ENCODE measurements around the gene CATSPER3.

The CATSPER3 gene

DNA sequence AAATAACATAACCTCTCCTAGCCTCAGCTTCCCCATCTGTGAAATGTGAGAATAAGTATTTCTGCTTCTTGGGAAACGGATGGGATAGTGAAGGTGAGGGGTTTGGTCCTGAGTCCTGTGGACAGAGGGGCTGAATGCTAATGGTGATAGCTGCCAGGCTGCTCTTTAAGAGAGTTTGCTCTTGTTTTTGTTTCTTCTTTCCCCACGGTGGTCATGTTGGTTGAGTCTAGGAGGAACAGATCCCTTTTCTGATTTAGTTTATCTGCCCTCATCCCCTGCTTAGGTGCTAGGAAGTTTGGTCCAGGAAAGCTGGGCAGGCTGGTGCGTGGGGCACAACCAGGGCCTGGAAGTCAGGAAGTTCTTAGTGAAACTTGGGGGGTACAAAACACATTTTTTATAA is 74.0 kb downstream of the CATSPER3 start:
- TF ChIP-seq CTCF (conservative IDR thresholded peaks at IDR 0.05; ENCODE audit: low read depth, low read length): no peak
- no peak overlapping the region for H3K4me3 ChIP-seq (ENCODE audit: low read length)
- DNase-seq (ENCODE audit: low read depth): no peak

DNA sequence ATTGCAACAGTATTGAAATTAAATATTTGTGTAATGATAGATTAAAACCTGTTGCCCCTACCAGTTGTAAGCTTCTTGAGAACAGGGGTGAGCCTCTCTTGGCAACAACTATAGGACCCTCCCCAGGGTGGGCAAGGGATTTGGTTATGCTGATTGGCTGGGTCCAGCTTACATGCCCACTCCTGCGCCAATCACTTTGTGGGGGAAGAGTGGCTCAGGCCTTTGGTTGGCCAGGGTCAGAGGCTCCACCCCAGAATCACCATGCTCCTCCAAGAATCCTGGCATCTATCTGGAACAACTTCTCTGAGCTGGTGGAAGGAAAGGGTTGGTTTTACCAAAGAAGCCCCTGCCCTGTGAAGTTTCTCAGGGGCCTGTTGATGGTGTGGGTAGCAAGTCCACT is 74.9 kb downstream of the CATSPER3 start:
- no peak for TF ChIP-seq CTCF (conservative IDR thresholded peaks at IDR 0.05; ENCODE audit: low read depth, low read length)
- no peak for DNase-seq (ENCODE audit: low read depth)
- H3K4me3 ChIP-seq (ENCODE audit: low read length): no peak overlapping the region

GRCh38 chr5:135045488-135045887 is 77.8 kb downstream of the CATSPER3 start:
- no peak for TF ChIP-seq CTCF (conservative IDR thresholded peaks at IDR 0.05; ENCODE audit: low read depth, low read length)
- H3K4me3 ChIP-seq (ENCODE audit: low read length): no peak overlapping the region
- DNase-seq (ENCODE audit: low read depth): no peak

GRCh38 chr5:135046661-135047346 is 79.1 kb downstream of the CATSPER3 start:
- no peak for TF ChIP-seq CTCF (conservative IDR thresholded peaks at IDR 0.05; ENCODE audit: low read depth, low read length)
- H3K4me3 ChIP-seq (ENCODE audit: low read length): no peak overlapping the region

GRCh38 chr5:135047347-135047695 is 79.6 kb downstream of the CATSPER3 start:
- H3K4me3 ChIP-seq (ENCODE audit: low read length): no peak overlapping the region
- DNase-seq (ENCODE audit: low read depth): no peak
- TF ChIP-seq CTCF (conservative IDR thresholded peaks at IDR 0.05; ENCODE audit: low read depth, low read length): no peak

More at GRCh38 chr5:135046661-135047346, 79.1 kb downstream of the CATSPER3 start:
- DNase-seq (ENCODE audit: low read depth): no peak

- H3K4me3 ChIP-seq (ENCODE audit: low read length): no peak overlapping the region
- no peak for TF ChIP-seq CTCF (conservative IDR thresholded peaks at IDR 0.05; ENCODE audit: low read depth, low read length)
- no peak for DNase-seq (ENCODE audit: low read depth)
These were observed 80.6 kb downstream of the CATSPER3 start for GRCh38 chr5:135048286-135048685.

DNA sequence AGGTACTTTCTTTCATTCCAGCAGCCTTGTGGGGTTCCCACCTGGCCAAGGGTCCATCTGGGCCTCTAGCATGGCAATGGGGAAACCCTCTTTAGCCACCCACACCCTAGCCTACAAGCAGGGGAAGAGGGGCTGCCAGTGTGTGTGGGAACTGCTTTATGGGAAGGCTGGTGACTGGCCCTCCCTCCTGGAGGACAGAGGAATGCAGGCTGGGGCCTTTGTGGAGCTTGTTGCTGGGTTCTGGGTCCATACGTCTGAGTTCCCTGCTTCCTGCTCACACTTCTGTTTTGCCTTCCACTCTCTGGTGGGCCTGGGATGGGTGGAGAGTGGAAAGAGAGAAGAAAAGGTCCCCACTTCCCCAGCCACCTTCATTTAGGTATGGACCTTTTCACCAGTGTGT is 81.2 kb downstream of the CATSPER3 start:
- DNase-seq (ENCODE audit: low read depth): no peak
- H3K4me3 ChIP-seq (ENCODE audit: low read length): no peak overlapping the region
- TF ChIP-seq CTCF (conservative IDR thresholded peaks at IDR 0.05; ENCODE audit: low read depth, low read length): no peak
